Liver (tissue), 9 donors: ENCODE results near the gene SDC1. TPM values are rescaled to one million over a fixed set of nuclear protein-coding genes. Genes with fewer than 3 reads are reported as not detected.

Experiments
- DNase-seq: peaks from one replicate; pipeline ENCODE4 v3.0.0-alpha.2; 2017; ENCODE audit warnings: low spot score
- H3K27ac ChIP-seq, 2 donors: one replicate each; pipeline ENCODE4 v1.7.0; 2013; ENCODE audit warnings: inconsistent platforms in 2 of 2, low read length in 2 of 2, control low read depth in 1 of 2, low read depth in 1 of 2, mild to moderate bottlenecking in 1 of 2
- H3K27me3 ChIP-seq, 4 donors: one replicate each; pipeline versions ENCODE4 v1.6.1 to v1.7.0; 2013; ENCODE audit warnings: low read length in 3 of 4, inconsistent platforms in 1 of 4, mild to moderate bottlenecking in 1 of 4, moderate library complexity in 1 of 4; ENCODE audit not compliant: control insufficient read depth in 4 of 4, insufficient read depth in 4 of 4
- H3K36me3 ChIP-seq, 4 donors: one replicate each; pipeline versions ENCODE4 v1.6.1 to v1.7.0; 2013; ENCODE audit warnings: low read length in 3 of 4, mild to moderate bottlenecking in 3 of 4, low read depth in 1 of 4, moderate library complexity in 1 of 4; ENCODE audit not compliant: control insufficient read depth in 4 of 4, insufficient read depth in 3 of 4
- H3K4me1 ChIP-seq, 4 donors: one replicate each; pipeline versions ENCODE4 v1.6.1 to v1.7.0; 2013; ENCODE audit warnings: low read length in 3 of 4, mild to moderate bottlenecking in 3 of 4, moderate library complexity in 1 of 4; ENCODE audit not compliant: control insufficient read depth in 4 of 4, insufficient read depth in 4 of 4
- H3K4me3 ChIP-seq, 3 donors: one replicate each; pipeline versions ENCODE4 v1.6.1 to v1.7.0; 2013; ENCODE audit warnings: low read length in 3 of 3, control low read depth in 1 of 3, low read depth in 1 of 3, mild to moderate bottlenecking in 1 of 3
- H3K9ac ChIP-seq, 2 donors: one replicate each; pipeline ENCODE4 v1.7.0; 2013; ENCODE audit warnings: low read length in 2 of 2, mild to moderate bottlenecking in 2 of 2, moderate library complexity in 2 of 2, control low read depth in 1 of 2, low read depth in 1 of 2
- H3K9me3 ChIP-seq, 4 donors: one replicate each; pipeline versions ENCODE4 v1.6.1 to v1.7.0; 2013; ENCODE audit warnings: low read length in 3 of 4; ENCODE audit not compliant: control insufficient read depth in 4 of 4
- FOXA2 ChIP-seq: IDR thresholded peaks from 2 replicates; pipeline ENCODE4 v1.6.1; 2016; ENCODE audit warnings: antibody characterized with exemption
- HNF4A ChIP-seq, 2 donors: conservative IDR thresholded peaks; 2 replicates each; pipeline ENCODE4 v1.6.1; 2016; ENCODE audit warnings: antibody characterized with exemption in 2 of 2, mild to moderate bottlenecking in 2 of 2
- JUND ChIP-seq, 2 donors: IDR thresholded peaks; 2 replicates each; pipeline ENCODE4 v1.6.1; 2016; ENCODE audit warnings: antibody characterized with exemption in 2 of 2
- NR2F2 ChIP-seq: IDR thresholded peaks from 2 replicates; pipeline ENCODE4 v1.6.1; 2016; ENCODE audit warnings: antibody characterized with exemption
- RAD21 ChIP-seq, 2 donors: IDR thresholded peaks; 2 replicates each; pipeline ENCODE4 v1.6.1; 2016; ENCODE audit warnings: antibody characterized with exemption in 2 of 2, mild to moderate bottlenecking in 2 of 2
- RXRA ChIP-seq, 2 donors: IDR thresholded peaks; 2 replicates each; pipeline ENCODE4 v1.6.1; 2017 to 2018; ENCODE audit warnings: antibody characterized with exemption in 2 of 2, mild to moderate bottlenecking in 1 of 2
- SP1 ChIP-seq: IDR thresholded peaks from 2 replicates; pipeline ENCODE4 v1.6.1; 2018; ENCODE audit warnings: antibody characterized with exemption, mild to moderate bottlenecking
- TAF1 ChIP-seq: conservative IDR thresholded peaks from 2 replicates; pipeline ENCODE4 v1.6.1; 2016; ENCODE audit warnings: antibody characterized with exemption, mild to moderate bottlenecking
- YY1 ChIP-seq: IDR thresholded peaks from 2 replicates; pipeline ENCODE4 v1.6.1; 2016; ENCODE audit warnings: antibody characterized with exemption, mild to moderate bottlenecking
- WGBS: extraction: QIAGEN DNeasy Blood & Tissue Kit; methylation state at CpG from one replicate; pipeline ENCODE4 v1.1.7; 2013; 5-methylcytosine and 5-hydroxymethylcytosine counted together
- polyA plus RNA-seq, 2 donors: library from polyadenylated mRNA; stranded (reverse) in 1 of 2; unstranded in 1 of 2; fragments of 200-250 nt in 1 of 2; fragments of >200 nt in 1 of 2; fragmentation: Nextera tagmentation in 1 of 2; extraction: Ambion mirVana in 1 of 2; gene quantifications; one replicate each; pipeline versions ENCODE4 v1.2.1 to v1.2.3, GENCODE V29; 2013 to 2015
- total RNA-seq, 2 donors: library from RNA; depleted of rRNA; stranded (reverse); fragments of >200 nt; gene quantifications; one replicate each; pipeline ENCODE4 v1.2.3, GENCODE V29; 2014
- TF ChIP-seq, protein P1 (sequence below): IDR thresholded peaks from 2 replicates; pipeline ENCODE4 v1.6.1; 2016; ENCODE audit warnings: antibody characterized with exemption
- TF ChIP-seq, protein P2 (sequence below): IDR thresholded peaks from 2 replicates; pipeline ENCODE4 v1.6.1; 2016; ENCODE audit warnings: antibody characterized with exemption
- TF ChIP-seq, protein P3 (sequence below): fragments of 150-350 bp; IDR thresholded peaks from 2 replicates; pipeline ENCODE4 v1.5.1; 2017; ENCODE audit warnings: improper control_type of control experiment, low read depth, low read length; ENCODE audit not compliant: missing input control
- donor health status: healthy.
- donor health status: healthy.
- donor health status: healthy.
- donor health status: healthy.
- donor health status: healthy.

The SDC1 gene
- total and polyA plus RNA-seq, 4 donors: 99.6 to 363 (median 196) TPM

DNA sequence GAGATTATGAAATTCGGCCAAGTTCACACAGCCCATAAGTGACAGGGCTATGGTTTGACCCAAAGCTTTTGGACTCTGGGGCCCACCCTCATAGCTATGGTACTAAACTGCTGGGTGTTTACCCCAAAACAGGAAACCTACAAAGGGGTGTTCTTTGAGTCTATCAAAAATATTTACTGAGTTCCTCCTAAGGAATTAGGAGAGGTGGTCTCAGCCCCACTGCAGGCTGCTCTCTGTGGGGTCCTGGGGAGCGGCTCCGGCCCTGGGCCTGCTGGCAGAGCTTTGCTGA is 45.5 kb downstream of the SDC1 start:
- H3K9ac ChIP-seq: peak overlapping the region; percentile 1 to 30
- peak overlapping the region; percentile 84 to 93 for H3K27ac ChIP-seq
- WGBS: 34% methylated on average over 3 of the region's 3 CpGs
- no peaks in the 10 kb centered on the region for H3K36me3 ChIP-seq
- no peak for TF ChIP-seq RXRA (IDR thresholded peaks at IDR 0.05)
- no peak for TF ChIP-seq RAD21 (IDR thresholded peaks at IDR 0.05)
- TF ChIP-seq, protein P1, sequence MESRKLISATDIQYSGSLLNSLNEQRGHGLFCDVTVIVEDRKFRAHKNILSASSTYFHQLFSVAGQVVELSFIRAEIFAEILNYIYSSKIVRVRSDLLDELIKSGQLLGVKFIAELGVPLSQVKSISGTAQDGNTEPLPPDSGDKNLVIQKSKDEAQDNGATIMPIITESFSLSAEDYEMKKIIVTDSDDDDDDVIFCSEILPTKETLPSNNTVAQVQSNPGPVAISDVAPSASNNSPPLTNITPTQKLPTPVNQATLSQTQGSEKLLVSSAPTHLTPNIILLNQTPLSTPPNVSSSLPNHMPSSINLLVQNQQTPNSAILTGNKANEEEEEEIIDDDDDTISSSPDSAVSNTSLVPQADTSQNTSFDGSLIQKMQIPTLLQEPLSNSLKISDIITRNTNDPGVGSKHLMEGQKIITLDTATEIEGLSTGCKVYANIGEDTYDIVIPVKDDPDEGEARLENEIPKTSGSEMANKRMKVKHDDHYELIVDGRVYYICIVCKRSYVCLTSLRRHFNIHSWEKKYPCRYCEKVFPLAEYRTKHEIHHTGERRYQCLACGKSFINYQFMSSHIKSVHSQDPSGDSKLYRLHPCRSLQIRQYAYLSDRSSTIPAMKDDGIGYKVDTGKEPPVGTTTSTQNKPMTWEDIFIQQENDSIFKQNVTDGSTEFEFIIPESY: no peak
- TF ChIP-seq YY1: no peak
- TF ChIP-seq, protein P2, sequence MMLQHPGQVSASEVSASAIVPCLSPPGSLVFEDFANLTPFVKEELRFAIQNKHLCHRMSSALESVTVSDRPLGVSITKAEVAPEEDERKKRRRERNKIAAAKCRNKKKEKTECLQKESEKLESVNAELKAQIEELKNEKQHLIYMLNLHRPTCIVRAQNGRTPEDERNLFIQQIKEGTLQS: no peak
- DNase-seq: no peak
- peaks cover 32 to 68% (median 52%) of the 10 kb centered on the region in 4 donors for H3K4me1 ChIP-seq
- H3K27me3 ChIP-seq: no peaks in the 10 kb centered on the region
- no peak overlapping the region for H3K4me3 ChIP-seq
- no peaks in the 10 kb centered on the region for H3K9me3 ChIP-seq

DNA sequence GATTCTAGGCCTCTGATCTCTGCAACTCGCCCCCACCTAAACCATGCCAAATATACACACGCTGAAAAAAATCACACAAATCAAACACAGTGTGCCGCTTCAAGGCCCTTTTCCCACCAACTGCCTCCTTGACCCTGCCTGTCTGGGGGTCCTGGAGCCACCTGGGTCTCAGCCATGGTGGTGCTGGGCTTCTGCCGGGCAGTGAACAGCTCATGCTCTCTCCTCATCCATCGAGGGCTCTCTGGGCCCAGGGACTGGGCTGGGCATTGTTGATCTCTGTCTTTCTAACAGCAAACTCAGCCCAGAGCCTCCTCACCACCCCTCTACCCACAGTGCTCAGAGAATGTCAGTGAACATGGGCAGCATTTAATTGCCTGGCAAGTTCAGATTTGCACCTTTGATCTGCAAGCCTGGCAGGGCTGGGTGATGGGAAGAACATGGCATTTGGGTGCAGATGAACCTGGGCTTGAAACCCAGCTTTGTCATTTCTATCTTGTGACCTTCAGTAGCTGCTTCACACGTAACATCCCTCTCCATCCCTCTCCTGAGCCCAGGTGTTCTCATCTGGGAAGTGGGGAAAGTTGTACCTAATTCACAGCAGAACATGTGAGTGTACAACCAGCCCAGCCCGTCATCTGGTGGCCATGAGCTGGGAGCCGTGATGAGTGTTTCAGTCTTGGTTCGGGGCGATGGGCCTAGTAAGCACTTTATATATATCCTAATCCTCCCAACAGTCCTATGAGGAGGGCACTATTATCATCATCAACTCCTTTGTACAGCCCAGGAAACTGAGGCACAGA is 46.1 kb downstream of the SDC1 start:
- Histone ChIP-seq H3K36me3 (no peaks in the 10 kb centered on the region), H3K9ac (peak overlapping the region in 1 of 2 donors; percentile 38), H3K27me3 (no peaks in the 10 kb centered on the region), H3K4me3 (no peak overlapping the region), H3K27ac (peak overlapping the region; percentile 84 to 93), H3K9me3 (no peaks in the 10 kb centered on the region), H3K4me1 (peaks cover 27 to 65% (median 48%) of the 10 kb centered on the region in 4 donors)
- no peak for DNase-seq
- TF ChIP-seq JUND (IDR thresholded peaks at IDR 0.05) (no peak), NR2F2 (no peak), HNF4A (conservative IDR thresholded peaks at IDR 0.05) (peak in 1 of 2 donors; percentile 70), SP1 (peak; percentile 34), RXRA (IDR thresholded peaks at IDR 0.05) (peak in 1 of 2 donors; percentile 66)
- 69% methylated on average over 10 of the region's 10 CpGs for WGBS

DNA sequence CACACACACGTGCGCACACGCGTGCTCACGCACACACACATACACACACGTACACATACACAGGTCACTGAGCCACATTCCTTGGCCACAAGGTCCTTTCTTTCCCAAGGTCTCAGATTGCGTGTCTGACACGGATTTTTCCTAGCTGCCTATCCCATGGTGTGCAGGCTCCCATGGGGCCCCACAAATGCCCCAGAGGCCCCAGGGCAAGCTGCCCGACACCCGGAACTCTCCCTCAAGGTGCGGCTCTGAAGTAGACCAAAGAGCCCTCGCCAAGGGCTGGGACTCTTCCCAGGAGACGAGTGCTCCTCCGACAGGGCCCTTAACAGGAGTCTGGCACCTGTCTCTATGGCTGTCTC is 46.7 kb downstream of the SDC1 start:
- Histone ChIP-seq H3K4me1 (peaks cover 27 to 65% (median 46%) of the 10 kb centered on the region in 4 donors), H3K9me3 (no peaks in the 10 kb centered on the region), H3K9ac (no peak overlapping the region), H3K27ac (peak overlapping the region in 1 of 2 donors; percentile 84), H3K36me3 (no peaks in the 10 kb centered on the region), H3K4me3 (no peak overlapping the region), H3K27me3 (no peaks in the 10 kb centered on the region)
- DNase-seq: no peak
- WGBS: 90% methylated on average over 14 of the region's 14 CpGs
- TF ChIP-seq TAF1 (no peak), YY1 (no peak)

DNA sequence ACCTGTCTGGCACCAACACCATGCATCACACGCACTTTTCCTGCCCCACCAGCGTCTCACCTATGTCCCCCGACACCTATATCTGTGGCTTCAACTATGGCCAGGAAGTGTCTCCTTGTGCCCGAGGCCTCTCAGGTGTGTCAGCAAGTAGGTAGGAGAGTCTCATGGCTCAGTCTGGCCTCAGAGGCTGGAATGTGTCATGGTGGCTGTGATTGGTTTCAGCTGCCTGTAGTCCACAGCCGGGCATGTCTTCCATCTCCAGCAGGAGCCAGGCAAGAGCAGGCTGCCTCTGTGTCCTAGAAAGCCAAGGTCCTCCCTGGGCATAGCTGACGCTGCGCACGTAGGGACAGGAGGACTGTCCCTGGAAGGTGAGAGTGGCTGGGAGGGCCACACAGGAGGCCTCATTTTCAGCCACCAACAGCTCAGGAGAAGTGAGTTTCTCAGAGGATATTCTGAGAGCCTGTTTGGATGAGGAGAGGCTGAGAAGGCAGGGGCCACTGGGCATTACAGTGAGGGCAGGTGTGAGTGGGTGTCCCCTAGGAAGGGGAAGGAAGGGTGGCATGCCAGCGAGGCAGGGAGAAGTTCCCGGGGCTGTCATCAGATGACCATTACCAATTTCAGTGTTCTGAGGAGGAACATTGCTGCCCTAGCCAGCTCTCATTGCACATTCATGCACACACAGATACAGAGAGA is 47.2 kb downstream of the SDC1 start:
- Histone ChIP-seq H3K27me3 (no peaks in the 10 kb centered on the region), H3K4me1 (peaks cover 23 to 63% (median 45%) of the 10 kb centered on the region in 4 donors), H3K9ac (no peak overlapping the region), H3K9me3 (no peaks in the 10 kb centered on the region), H3K4me3 (no peak overlapping the region), H3K27ac (peak overlapping the region in 1 of 2 donors; percentile 32), H3K36me3 (no peaks in the 10 kb centered on the region)
- no peak for DNase-seq
- TF ChIP-seq HNF4A (conservative IDR thresholded peaks at IDR 0.05): no peak
- TF ChIP-seq, protein P2: no peak
- no peak for TF ChIP-seq SP1
- no peak for TF ChIP-seq RXRA (IDR thresholded peaks at IDR 0.05)
- no peak for TF ChIP-seq FOXA2
- TF ChIP-seq, protein P3, sequence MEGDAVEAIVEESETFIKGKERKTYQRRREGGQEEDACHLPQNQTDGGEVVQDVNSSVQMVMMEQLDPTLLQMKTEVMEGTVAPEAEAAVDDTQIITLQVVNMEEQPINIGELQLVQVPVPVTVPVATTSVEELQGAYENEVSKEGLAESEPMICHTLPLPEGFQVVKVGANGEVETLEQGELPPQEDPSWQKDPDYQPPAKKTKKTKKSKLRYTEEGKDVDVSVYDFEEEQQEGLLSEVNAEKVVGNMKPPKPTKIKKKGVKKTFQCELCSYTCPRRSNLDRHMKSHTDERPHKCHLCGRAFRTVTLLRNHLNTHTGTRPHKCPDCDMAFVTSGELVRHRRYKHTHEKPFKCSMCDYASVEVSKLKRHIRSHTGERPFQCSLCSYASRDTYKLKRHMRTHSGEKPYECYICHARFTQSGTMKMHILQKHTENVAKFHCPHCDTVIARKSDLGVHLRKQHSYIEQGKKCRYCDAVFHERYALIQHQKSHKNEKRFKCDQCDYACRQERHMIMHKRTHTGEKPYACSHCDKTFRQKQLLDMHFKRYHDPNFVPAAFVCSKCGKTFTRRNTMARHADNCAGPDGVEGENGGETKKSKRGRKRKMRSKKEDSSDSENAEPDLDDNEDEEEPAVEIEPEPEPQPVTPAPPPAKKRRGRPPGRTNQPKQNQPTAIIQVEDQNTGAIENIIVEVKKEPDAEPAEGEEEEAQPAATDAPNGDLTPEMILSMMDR: no peak
- 93% methylated on average over 10 of the region's 10 CpGs for WGBS
